Retina (tissue), 1 donor: ENCODE results near the gene STX10.
"Not testable (repeated sequence)": the region's sequence is repeated elsewhere in the genome, so short reads cannot be mapped to it uniquely, and the experiment has no call there.

Source experiments
- DNase-seq: peaks from one replicate; pipeline ENCODE4 v3.0.0-alpha.2; 2016

The STX10 gene

GRCh38 chr19:13164343-13165161 is 14.4 kb upstream of the STX10 start:
- DNase-seq = peak; percentile 92

GRCh38 chr19:13163609-13164342 is 13.6 kb upstream of the STX10 start:
- DNase-seq = peak; percentile 93

DNA sequence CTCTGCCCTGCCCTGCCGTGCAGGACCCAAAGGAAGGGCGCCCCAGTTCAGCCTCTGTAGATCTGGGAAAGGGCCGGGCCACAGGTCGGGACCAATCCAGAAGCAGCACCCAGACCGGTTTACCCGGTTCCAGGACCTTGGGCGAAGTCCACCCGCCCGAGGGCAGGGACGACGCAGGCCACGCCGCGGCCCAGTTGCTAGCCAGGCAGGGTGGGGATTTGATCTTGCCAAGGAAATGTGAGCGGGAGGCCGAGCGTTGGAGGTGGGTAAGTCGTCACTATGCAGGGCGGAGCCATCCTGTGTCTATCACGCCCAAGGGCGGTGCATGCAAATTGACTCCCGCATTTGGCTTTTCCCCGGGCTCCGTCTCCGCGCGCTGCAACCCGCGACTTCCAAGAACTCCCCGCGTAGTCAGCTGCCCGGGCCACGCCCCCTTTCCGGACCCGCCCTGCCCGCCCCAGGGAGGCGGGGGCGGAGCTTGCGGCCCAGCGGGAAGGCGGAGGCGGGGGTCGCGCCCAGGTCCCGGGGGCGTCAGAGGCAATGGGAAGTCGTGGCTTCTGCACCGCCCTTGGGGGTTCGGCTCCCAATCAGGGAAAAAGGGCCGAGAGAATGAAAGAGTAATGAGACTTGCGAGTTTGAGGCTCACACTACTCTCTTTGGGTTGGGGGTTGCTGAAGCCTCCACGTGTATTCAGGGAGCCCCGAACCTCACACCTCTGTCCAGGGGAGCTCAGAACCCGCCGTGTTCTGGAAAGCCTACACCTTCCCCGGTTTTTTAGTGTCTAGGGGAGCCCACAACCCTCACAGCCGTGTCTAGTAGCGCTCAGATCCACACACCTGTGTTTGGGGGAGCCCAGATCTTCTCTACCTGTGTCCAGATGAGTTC is 12.8 kb upstream of the STX10 start:
- DNase-seq = peak; percentile 92

DNA sequence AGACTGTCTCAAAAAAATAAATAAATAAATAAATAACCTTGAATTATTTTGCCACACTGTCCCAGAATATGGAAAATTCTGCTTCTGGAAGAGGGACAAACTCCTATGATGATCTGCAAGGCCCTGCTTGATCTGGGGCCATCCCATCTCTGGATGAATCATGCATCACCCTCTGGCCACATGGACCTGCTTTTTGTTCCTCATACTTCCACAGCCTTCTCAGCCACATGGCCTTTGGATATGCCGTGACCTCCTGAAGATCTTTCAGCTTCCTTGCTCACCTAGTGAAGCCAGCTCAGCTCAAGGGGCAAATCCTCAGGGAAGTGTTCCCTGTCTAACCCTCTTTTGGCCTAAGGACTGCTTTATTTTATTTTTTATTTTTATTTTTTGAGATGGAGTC is 10.4 kb upstream of the STX10 start:
- DNase-seq = no peak

- DNase-seq = no peak
Observed at GRCh38 chr19:13159713-13160112, 9.5 kb upstream of the STX10 start.

DNA sequence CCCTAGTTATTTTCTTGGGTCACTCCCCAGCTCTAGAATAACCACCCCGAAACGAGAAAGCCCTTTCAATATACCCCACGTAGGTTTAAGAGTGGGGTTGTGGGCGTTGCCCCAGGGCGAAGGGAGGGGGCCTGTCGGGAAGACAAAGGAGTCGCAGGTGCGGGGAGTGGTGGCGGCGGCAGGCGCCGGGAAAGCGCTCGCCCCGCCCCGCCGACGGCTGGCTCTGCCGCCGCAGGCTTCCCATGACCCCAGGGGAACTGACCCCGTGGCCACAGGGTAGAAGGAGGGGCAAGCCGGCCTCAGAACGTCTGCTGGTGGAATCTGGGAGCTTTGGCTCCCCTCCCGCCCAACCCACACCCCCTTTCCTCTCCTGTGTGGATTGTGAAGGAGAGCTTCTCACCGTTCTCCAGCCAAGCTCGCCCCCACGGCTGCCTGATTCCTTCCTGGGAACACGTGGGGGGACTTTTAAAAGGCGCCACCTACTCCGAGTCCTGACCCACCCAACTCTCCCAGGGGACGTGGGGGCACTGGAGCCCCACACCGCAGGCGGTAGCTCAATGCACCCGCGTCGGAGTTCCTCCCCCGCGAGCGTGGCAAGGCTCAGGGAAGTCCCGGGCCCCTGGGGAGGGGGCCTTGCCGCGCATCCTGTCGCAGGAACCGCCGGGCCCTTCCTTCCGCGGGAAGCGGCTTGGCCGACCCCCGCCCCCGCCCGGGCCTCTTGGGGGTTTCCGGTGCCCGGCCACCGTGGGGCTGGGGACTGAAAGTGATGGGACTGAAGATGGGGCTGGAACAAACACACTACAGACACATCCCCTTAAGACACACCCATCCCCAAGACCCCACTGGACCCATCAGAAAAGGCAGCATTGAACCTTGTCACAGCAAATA is 5.5 kb upstream of the STX10 start:
- peak; percentile 75 for DNase-seq

GRCh38 chr19:13154911-13155471 is 4.8 kb upstream of the STX10 start:
- DNase-seq = peak; percentile 77

- peak; percentile 77 for DNase-seq
Observed at GRCh38 chr19:13154241-13154778, 4.1 kb upstream of the STX10 start.

GRCh38 chr19:13153569-13154240 is 3.5 kb upstream of the STX10 start:
- peak; percentile 75 for DNase-seq

- peak; percentile 99 for DNase-seq
Observed at GRCh38 chr19:13152974-13153568, 2.9 kb upstream of the STX10 start.

DNA sequence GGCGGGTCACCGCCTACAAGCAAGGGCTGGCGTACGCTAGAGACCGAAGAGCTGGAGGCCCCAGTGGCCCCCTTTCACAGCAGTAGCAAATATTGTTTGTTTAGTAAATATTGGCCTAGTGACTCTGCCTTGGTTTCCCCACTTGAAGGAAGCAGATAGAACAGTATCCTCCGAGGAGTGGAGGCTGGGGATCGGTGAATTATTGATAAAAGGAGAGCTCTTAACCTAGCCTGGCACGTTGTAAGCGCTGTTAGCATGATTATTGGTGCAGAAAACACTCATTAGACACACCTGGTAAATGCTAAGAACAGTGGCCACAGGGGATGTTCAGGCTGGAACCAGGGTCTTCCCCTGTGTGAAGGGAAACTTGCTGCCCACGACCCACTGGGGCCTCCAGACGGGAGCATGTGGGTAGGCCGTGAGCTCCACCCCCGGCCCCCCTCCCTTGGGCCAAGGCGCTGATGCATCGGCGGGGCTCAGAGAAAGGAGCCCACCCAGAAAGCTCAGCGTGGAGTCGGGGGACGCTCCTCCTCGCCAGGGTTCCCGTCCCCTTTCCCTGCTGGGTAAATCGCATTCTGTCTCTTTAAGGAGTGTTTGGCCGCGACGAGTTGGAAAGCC is 2.3 kb upstream of the STX10 start:
- DNase-seq = no peak

- DNase-seq = peak; percentile 96
Observed at GRCh38 chr19:13151605-13152355, 1.6 kb upstream of the STX10 start.

- DNase-seq = peak; percentile 59
Observed at GRCh38 chr19:13150931-13151604, 893 bp upstream of the STX10 start.

DNA sequence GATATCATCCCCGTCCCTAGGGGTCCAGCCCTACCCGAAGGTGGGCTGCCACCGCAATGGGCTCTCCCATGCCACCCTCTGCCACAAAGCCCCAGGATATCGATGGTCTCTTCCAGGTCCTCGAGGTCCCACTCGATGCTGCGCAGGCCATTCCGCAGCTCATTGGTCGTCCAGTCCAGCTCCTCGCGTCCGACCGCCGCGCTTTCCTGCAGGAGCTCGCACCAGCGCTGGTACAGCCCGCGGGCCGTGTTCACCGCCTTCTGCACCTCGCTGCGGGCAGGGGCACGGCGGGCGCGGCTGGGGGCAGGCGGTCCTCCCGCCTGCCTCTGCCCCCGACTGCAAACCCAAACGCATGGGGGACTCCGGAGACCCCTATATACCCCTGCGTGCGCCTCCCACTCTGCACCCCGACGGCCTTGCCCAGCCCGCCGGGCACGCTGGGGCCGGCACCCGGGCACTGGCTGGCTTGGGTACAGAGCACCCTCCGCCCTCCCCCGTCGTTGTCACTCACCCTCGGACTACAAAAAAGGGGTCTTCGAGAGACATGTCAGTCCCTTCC is 468 bp downstream of the STX10 start:
- peak; percentile 90 for DNase-seq

DNA sequence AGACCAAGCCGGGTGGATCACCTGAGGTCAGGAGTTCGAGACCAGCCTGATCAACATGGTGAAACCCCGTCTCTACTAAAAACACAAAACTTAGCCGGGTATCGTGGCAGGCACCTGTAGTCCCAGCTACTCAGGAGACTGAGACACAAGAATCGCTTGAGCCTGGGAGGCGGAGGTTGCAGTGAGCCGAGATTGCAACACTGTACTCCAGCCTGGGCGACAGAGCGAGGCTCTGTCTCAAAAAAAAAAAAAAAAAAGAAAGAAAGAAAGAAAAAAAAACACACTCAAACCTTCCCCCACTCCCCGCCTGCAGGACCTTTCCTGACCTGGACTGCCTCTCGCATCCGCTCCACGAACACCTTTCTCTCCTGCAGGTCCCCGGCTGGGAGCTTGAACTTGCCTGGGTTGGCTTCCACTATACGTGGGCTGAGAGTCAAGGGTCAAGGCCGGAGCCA is 975 bp downstream of the STX10 start:
- not testable (repeated sequence) for DNase-seq

- DNase-seq = no peak
Observed at GRCh38 chr19:13146763-13147563, 3.2 kb downstream of the STX10 start.

GRCh38 chr19:13139633-13140311 is 10.4 kb downstream of the STX10 start:
- DNase-seq = no peak
